Lung (tissue), 12 donors: ENCODE measurements around the gene NPR3. TPM values are rescaled to one million over a fixed set of nuclear protein-coding genes. Genes with fewer than 3 reads are reported as not detected.

Source experiments
- ATAC-seq: fragments of 200-7000 bp; cut with Tn5 transposase; one replicate; pipeline ENCODE4 v1.9.1; 2020; ENCODE audit warnings: moderate number of reproducible peaks; ENCODE audit not compliant: insufficient read depth, low FRiP score
- DNase-seq, 3 donors: peaks; one replicate each; pipeline ENCODE4 v3.0.0-alpha.2; 2013 to 2017
- H3K27ac ChIP-seq, 2 donors: one replicate each; pipeline ENCODE4 v1.5.1; 2013; ENCODE audit warnings: mild to moderate bottlenecking in 2 of 2, moderate library complexity in 2 of 2, control low read depth in 1 of 2, inconsistent platforms in 1 of 2, low read depth in 1 of 2, low read length in 1 of 2
- H3K27me3 ChIP-seq, 3 donors: one replicate each; pipeline ENCODE4 v1.5.1; 2013; ENCODE audit warnings: low read length in 2 of 3; ENCODE audit not compliant: control insufficient read depth in 3 of 3, insufficient read depth in 3 of 3
- H3K36me3 ChIP-seq, 4 donors: one replicate each; pipeline ENCODE4 v1.5.1; 2013; ENCODE audit warnings: low read length in 4 of 4, mild to moderate bottlenecking in 1 of 4, moderate library complexity in 1 of 4; ENCODE audit not compliant: control insufficient read depth in 4 of 4, insufficient read depth in 4 of 4
- H3K4me1 ChIP-seq, 5 donors: one replicate each; pipeline ENCODE4 v1.5.1; 2013; ENCODE audit warnings: low read length in 5 of 5, mild to moderate bottlenecking in 2 of 5, moderate library complexity in 1 of 5; ENCODE audit not compliant: control insufficient read depth in 5 of 5, insufficient read depth in 5 of 5
- H3K4me3 ChIP-seq: one replicate; pipeline ENCODE4 v1.5.1; 2013; ENCODE audit warnings: mild to moderate bottlenecking, control low read depth, moderate library complexity
- H3K9ac ChIP-seq, 2 donors: one replicate each; pipeline ENCODE4 v1.5.1; 2013; ENCODE audit warnings: low read length in 2 of 2, control low read depth in 1 of 2; ENCODE audit not compliant: insufficient read depth in 1 of 2
- H3K9me3 ChIP-seq, 4 donors: one replicate each; pipeline ENCODE4 v1.5.1; 2013; ENCODE audit warnings: low read length in 3 of 4, mild to moderate bottlenecking in 1 of 4, moderate library complexity in 1 of 4; ENCODE audit not compliant: control insufficient read depth in 4 of 4, insufficient read depth in 3 of 4
- CTCF ChIP-seq: IDR thresholded peaks from 2 replicates; pipeline ENCODE4 v1.5.1; 2012; ENCODE audit warnings: mild to moderate bottlenecking; ENCODE audit errors: control extremely low read depth, extremely low read depth
- WGBS, 2 donors: extraction: QIAGEN DNeasy Blood & Tissue Kit; methylation state at CpG; one replicate each; pipeline ENCODE4 v1.1.7; 2013; 5-methylcytosine and 5-hydroxymethylcytosine counted together
- polyA plus RNA-seq, 2 donors: library from polyadenylated mRNA; stranded (reverse); fragments of 200-250 nt; gene quantifications; one replicate each; pipeline ENCODE4 v1.2.1, GENCODE V29; 2013
- total RNA-seq, 2 donors: library from RNA; depleted of rRNA in 1 of 2; stranded (reverse); fragments of >200 nt in 1 of 2; gene quantifications; one replicate each; pipeline ENCODE4 v1.2.1, GENCODE V29; 2014 to 2021
- donor health status: control.
- donor health status: control.
- donor health status: Bipolar disorder and iron deficiency.
- donor health status: healthy.
- donor health status: DM: yes; HTN: yes; CAD: no.

NPR3 gene
- total and polyA plus RNA-seq, 4 donors = 3.9 to 86.9 (median 8.9) TPM

GRCh38 chr5:32777733-32778132 lies 66.6 kb downstream of the NPR3 start:
- peaks cover 0 to 2% (median 0%) of the 10 kb centered on the region in 4 donors for H3K9me3 ChIP-seq
- WGBS, 2 donors = 86 to 92% methylated on average over 2 of the region's 2 CpGs
- H3K36me3 ChIP-seq = peaks cover 0 to 2% (median 0%) of the 10 kb centered on the region in 4 donors
- no peak overlapping the region for H3K27ac ChIP-seq
- TF ChIP-seq CTCF = no peak
- ATAC-seq (no peak), DNase-seq (no peak)
- H3K4me3 ChIP-seq = no peak overlapping the region
- H3K27me3 ChIP-seq = no peaks in the 10 kb centered on the region
- H3K4me1 ChIP-seq = no peaks in the 10 kb centered on the region
- H3K9ac ChIP-seq = no peak overlapping the region

GRCh38 chr5:32778403-32778802 lies 67.3 kb downstream of the NPR3 start:
- peaks cover 0 to 2% (median 0%) of the 10 kb centered on the region in 4 donors for H3K9me3 ChIP-seq
- H3K9ac ChIP-seq = no peak overlapping the region
- no peak for DNase-seq
- no peak overlapping the region for H3K4me3 ChIP-seq
- no peaks in the 10 kb centered on the region for H3K27me3 ChIP-seq
- no peaks in the 10 kb centered on the region for H3K4me1 ChIP-seq
- no peak for TF ChIP-seq CTCF
- WGBS, 2 donors = 96 to 99% methylated on average over 2 of the region's 2 CpGs
- H3K27ac ChIP-seq = no peak overlapping the region
- H3K36me3 ChIP-seq = peaks cover 0 to 2% (median 0%) of the 10 kb centered on the region in 4 donors
- no peak for ATAC-seq

- no peak overlapping the region for H3K4me3 ChIP-seq
- peaks cover 0 to 2% (median 0%) of the 10 kb centered on the region in 4 donors for H3K9me3 ChIP-seq
- H3K36me3 ChIP-seq = peaks cover 0 to 2% (median 0%) of the 10 kb centered on the region in 4 donors
- TF ChIP-seq CTCF = no peak
- no peak overlapping the region for H3K9ac ChIP-seq
- 78 to 83% methylated on average over 5 of the region's 5 CpGs for WGBS, 2 donors
- H3K27me3 ChIP-seq = no peaks in the 10 kb centered on the region
- ATAC-seq = no peak
- DNase-seq = no peak
- no peak overlapping the region for H3K27ac ChIP-seq
- H3K4me1 ChIP-seq = no peaks in the 10 kb centered on the region
Measured at GRCh38 chr5:32779754-32780415, 68.8 kb downstream of the NPR3 start.
